PC-3 (cell line): ENCODE measurements around the gene CHD9.

ENCODE experiments used
- EZH2 ChIP-seq: fragments of 300-600 bp; sonication (generic); IDR thresholded peaks from one replicate; pipeline ENCODE4 v1.6.1; 2017; ENCODE audit warnings: antibody characterized with exemption, mild to moderate bottlenecking, low read length; ENCODE audit not compliant: unreplicated experiment
- EZH2phosphoT487 ChIP-seq: fragments of 300-600 bp; sonication (generic); IDR thresholded peaks from 2 replicates; pipeline ENCODE4 v1.6.1; 2018; ENCODE audit warnings: mild to moderate bottlenecking, antibody characterized with exemption, low read length, borderline replicate concordance
- TF ChIP-seq, protein P1 (sequence below): fragments of 300-600 bp; sonication (generic); conservative IDR thresholded peaks from 2 replicates; pipeline ENCODE4 v1.5.1; 2017; ENCODE audit warnings: antibody characterized with exemption, low read depth, mild to moderate bottlenecking, low read length

DNA sequence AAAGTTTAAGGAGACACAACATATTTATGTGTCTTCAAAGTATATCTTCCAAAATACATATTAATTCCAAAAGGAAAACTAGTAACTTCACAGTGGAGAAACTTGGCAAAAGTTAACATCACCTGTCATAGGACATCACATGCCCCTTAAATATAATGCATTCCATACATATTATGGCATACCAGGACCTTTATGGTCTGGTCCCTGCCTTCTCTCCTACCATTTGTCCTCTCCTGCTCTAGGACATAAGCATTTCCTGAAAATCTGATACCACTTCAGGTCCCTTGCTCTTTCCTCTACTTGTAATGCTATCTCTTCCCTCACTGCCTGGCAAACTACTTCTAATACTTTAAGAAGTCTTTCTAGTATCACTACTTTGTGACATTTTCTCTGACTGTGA is 211.4 kb downstream of the CHD9 start:
- TF ChIP-seq EZH2phosphoT487 = no peak
- TF ChIP-seq, protein P1, sequence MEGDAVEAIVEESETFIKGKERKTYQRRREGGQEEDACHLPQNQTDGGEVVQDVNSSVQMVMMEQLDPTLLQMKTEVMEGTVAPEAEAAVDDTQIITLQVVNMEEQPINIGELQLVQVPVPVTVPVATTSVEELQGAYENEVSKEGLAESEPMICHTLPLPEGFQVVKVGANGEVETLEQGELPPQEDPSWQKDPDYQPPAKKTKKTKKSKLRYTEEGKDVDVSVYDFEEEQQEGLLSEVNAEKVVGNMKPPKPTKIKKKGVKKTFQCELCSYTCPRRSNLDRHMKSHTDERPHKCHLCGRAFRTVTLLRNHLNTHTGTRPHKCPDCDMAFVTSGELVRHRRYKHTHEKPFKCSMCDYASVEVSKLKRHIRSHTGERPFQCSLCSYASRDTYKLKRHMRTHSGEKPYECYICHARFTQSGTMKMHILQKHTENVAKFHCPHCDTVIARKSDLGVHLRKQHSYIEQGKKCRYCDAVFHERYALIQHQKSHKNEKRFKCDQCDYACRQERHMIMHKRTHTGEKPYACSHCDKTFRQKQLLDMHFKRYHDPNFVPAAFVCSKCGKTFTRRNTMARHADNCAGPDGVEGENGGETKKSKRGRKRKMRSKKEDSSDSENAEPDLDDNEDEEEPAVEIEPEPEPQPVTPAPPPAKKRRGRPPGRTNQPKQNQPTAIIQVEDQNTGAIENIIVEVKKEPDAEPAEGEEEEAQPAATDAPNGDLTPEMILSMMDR = no peak
- no peak for TF ChIP-seq EZH2
